Fibroblast of the aortic adventitia (primary cell): ENCODE data around the gene PIGT. TPM values are rescaled to one million over a fixed set of nuclear protein-coding genes. Genes with fewer than 3 reads are reported as not detected.

ENCODE experiments used
- DNase-seq: peaks from one replicate; pipeline ENCODE4 v3.0.0-alpha.2; 2010; ENCODE audit warnings: low read depth
- H3K4me3 ChIP-seq: 2 replicates; pipeline ENCODE4 v1.5.1; 2011; ENCODE audit warnings: low read depth, mild to moderate bottlenecking, control low read depth, low read length, moderate library complexity
- total RNA-seq: library from RNA; depleted of rRNA; stranded (reverse); fragments of >200 nt; gene quantifications from 2 replicates; pipeline ENCODE4 v1.2.3, GENCODE V29; 2012; ENCODE audit warnings: low replicate concordance
- TF ChIP-seq, protein P1 (sequence below): IDR thresholded peaks from 2 replicates; pipeline ENCODE4 v1.5.1; 2011; ENCODE audit warnings: mild to moderate bottlenecking, low read length, control low read depth, inconsistent platforms; ENCODE audit not compliant: insufficient read depth

The PIGT gene
- total RNA-seq, 1 donor: 67.4 TPM

DNA sequence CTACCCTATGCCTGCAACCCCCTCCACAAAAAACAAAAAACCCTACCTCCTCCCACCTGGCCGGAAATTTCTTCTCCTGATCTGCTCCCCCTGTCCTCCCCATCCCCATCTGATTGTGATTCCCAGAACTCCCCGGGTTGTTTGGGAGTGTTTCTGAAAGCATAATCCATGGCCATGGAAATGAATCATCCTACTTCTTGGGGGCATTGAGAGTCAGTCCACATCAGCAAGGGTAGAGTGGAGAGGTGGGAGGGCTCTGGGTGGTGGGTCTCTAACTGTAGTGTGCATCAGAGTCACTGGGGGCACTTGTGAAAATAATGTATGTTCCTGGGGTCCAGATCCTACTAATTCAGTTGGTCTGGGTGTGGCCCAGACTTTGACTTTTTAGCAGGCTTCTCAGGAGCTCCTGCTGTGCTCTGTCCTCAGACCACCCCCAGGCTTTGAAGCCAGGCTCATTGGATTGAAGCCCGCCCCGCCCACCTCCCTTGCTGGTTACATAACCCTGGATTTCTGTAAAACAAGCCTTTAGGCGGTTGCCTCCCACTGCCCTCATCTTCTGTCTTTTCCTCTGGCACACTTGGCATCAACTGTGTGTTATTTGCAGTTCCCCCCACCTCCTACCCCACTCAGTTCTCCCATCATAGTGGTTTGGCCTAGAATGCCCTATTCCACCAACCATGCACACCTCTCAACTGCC is 10.5 kb downstream of the PIGT start:
- H3K4me3 ChIP-seq: no peak overlapping the region
- TF ChIP-seq, protein P1, sequence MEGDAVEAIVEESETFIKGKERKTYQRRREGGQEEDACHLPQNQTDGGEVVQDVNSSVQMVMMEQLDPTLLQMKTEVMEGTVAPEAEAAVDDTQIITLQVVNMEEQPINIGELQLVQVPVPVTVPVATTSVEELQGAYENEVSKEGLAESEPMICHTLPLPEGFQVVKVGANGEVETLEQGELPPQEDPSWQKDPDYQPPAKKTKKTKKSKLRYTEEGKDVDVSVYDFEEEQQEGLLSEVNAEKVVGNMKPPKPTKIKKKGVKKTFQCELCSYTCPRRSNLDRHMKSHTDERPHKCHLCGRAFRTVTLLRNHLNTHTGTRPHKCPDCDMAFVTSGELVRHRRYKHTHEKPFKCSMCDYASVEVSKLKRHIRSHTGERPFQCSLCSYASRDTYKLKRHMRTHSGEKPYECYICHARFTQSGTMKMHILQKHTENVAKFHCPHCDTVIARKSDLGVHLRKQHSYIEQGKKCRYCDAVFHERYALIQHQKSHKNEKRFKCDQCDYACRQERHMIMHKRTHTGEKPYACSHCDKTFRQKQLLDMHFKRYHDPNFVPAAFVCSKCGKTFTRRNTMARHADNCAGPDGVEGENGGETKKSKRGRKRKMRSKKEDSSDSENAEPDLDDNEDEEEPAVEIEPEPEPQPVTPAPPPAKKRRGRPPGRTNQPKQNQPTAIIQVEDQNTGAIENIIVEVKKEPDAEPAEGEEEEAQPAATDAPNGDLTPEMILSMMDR: no peak
- no peak for DNase-seq

GRCh38 chr20:45427236-45428149 is 11.6 kb downstream of the PIGT start:
- TF ChIP-seq, protein P1: no peak
- DNase-seq: peak; percentile 43
- no peak overlapping the region for H3K4me3 ChIP-seq

DNA sequence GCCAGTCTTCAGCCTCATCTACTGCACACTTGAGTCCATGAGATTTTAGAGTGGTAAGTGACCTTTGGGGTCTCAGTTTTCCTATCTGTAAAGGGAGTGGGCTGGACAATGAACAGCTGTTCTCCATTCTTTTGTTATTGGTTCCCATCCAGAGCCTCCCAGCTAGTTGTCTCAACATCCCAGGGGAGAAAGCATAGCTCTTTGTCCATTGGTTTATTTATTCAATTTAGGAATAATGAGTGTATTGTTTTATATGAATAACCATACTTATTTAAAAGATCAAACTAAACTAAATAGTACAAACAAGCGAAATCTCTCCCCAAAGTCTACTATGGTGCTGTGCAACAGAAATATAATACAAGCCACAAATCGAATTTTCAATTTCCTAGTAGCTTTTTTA is 13.7 kb downstream of the PIGT start:
- TF ChIP-seq, protein P1: no peak
- no peak for DNase-seq
- H3K4me3 ChIP-seq: no peak overlapping the region

DNA sequence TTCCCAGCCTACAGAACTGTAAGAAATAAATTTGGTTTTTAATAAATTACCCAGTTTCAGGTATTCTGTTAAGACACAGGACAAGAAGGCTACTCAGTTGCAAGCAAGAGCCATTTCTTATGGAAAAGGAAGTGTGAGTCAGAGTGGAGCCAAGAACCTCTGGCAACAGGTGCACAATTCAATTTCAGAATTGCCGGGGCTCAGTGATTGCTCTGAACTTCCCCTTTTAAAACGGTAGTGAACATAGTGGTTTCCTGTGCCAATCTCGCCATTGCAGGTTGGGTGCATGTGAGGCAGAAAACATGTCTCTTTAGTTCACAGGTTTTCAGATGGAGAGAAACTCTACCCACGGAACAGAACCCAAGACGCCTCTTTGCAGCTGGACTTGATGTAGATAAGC is 16.4 kb downstream of the PIGT start:
- no peak overlapping the region for H3K4me3 ChIP-seq
- no peak for DNase-seq
- TF ChIP-seq, protein P1: no peak

DNA sequence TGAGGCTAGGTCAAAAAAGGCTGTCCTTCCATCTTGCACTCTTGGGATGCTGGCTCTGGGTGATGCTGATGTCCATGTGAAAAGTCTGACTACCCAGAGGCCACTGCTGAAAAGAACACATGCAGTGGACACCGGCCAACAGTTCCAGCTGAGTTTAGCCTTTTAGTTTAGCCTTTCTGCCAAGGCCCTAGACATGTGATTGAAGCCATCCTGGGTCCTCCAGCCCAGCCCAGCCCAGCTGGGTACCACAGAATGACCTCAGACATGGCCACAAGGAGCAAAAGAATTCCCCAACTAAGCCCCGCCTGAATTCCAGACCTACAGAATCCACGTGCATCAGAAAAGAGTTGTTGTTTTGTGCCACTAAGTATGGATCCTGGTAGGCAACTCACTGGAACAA is 17.4 kb downstream of the PIGT start:
- TF ChIP-seq, protein P1: no peak
- H3K4me3 ChIP-seq: no peak overlapping the region
- peak; percentile 88 for DNase-seq

- H3K4me3 ChIP-seq: no peak overlapping the region
- TF ChIP-seq, protein P1: no peak
- no peak for DNase-seq
Observed at GRCh38 chr20:45433976-45434375, 18.0 kb downstream of the PIGT start.
